G401 (cell line): ENCODE data around the gene PDE6B. TPM values are rescaled to one million over a fixed set of nuclear protein-coding genes. Genes with fewer than 3 reads are reported as not detected.

Source experiments
- DNase-seq: peaks from one replicate; pipeline ENCODE4 v3.0.0-alpha.2; 2015; ENCODE audit warnings: low spot score
- in situ Hi-C: cut with HindIII; loops from 2 replicates; pipeline ENCODE4 v1.10.0; 2016; ENCODE audit warnings: low sequenced_read_pairs, mixed read lengths
- total RNA-seq: library from RNA; depleted of rRNA; stranded (reverse); fragments of >200 nt; shearing (Covaris generic); gene quantifications from 2 replicates; pipeline ENCODE4 v1.2.3, GENCODE V29; 2014; rRNA removed

The PDE6B gene
- total RNA-seq, 1 experiment from 2014 or later, result 1.0 TPM

GRCh38 chr4:709348-709747 lies 84.0 kb downstream of the PDE6B start:
- no peak for DNase-seq
- in situ Hi-C loops, result no loop called here

DNA sequence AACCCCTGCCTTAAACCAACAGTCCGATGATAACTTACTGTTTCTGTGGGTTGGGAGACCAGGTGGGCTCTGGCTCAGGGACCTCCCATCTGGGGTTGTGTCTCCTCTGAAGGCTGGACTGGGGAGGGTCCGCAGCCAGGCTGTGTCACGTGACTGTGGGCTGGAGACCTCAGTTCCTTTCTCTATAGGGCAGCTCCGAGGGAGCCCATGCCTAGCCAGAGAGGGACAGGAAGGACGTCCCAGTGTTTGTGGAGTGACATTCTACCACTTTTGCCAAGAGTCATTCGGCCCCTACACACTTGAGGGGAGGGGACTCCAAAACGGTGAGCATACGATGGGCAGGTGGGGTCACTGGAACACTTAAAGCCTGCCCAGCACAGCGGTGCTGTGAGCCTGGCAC lies 84.7 kb downstream of the PDE6B start:
- in situ Hi-C loops, result no loop called here
- DNase-seq, result no peak

- in situ Hi-C loops, result no loop called here
- DNase-seq, result no peak
These were observed 85.5 kb downstream of the PDE6B start for GRCh38 chr4:710916-711315.

DNA sequence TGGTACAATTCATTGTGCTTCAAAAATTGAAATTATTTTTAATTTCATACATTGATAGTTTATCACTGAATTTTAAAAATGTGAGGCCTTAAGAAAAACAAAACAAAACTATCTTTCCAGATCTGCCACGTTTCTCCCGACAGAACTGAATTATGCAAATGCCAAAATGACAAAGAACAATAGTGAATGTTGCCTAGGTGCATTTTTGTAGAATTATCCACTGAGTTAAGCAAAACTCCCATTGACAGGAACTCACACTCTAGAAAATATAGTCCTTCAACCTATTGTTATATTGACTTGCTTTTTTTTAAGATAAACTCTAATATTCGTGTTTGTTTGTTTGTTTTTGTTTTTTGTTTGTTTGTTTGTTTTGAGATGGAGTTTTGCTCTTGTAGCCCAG lies 86.7 kb downstream of the PDE6B start:
- in situ Hi-C loops, result no loop called here
- no peak for DNase-seq

- no peak for DNase-seq
- in situ Hi-C loops, result no loop called here
These were observed 87.7 kb downstream of the PDE6B start for GRCh38 chr4:712916-713632.

DNA sequence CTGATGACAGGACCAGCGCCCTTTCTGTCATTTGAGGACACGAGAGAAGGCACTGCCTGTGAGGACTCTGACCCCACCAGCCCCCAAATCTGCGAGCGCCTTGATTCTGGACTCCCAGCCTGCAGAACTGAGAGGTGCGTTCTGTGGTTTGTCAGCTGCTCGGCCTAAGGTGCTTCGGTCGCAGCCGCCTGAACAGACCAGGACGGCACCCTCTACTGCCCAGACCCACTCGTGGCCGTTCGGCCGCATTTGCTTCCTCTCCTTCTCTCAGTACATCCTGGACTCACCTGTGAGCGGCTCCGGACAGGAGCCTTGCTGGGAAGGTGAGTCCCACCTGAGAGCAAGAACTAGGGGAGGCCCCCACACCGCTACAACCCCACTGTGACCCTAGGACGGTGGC lies 88.7 kb downstream of the PDE6B start:
- in situ Hi-C loops, result no loop called here
- no peak for DNase-seq

DNA sequence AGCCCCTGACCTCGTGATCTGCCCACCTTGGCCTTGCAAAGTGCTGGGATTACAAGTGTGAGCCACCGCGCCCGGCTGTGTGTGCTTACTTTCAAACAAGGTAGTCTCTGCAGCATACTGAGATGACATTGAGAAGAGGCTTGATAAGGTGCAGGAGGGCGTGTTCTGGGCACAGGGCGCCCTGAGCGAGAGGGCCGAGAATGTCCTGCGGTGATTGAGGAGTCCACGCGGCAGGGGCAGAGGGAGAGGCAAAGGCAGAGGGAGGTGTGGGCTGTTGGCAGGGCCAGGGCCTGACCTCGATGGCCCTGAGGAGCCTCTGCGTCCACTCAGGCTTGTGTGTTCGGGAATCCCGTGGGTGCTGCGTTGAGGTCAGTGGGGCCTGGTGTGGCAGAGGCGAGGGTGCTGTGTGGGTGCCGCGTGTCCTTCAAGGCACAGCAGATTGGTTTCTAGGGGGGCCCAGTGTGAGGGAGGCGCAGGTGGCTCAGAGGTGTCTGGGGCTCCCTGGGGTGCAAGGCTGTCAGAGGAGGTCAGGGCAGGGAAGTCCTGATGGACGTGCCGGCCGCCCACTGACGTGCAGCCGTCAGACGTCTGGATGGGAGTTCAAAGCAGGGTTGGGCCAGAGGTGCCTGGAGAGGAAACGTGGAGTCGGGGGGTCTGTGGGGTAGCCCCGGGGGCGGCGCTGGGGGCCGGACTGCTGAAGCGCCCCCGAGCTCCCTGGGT lies 92.4 kb downstream of the PDE6B start:
- in situ Hi-C loops, result no loop called here
- no peak for DNase-seq

DNA sequence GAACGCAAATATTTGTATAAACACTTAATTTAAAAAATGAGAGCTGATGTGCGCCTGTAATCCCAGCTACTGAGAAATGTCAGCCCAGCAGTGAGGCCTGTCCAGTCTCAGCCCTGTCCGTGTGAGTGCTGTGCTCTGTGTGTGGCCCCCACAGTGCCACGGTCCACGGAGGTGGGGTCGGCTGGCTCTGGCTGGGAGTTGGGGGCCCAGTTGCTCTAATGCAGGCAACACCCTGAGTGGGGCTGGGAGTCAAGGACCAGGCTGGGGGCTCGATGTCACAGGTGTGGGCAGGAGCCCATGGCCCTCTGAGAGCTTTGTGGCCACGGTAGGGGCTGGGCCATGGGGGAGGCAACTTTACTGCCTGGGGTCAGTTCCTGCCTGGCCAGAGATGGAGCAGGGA lies 93.1 kb downstream of the PDE6B start:
- in situ Hi-C loops, result no loop called here
- no peak for DNase-seq

Other genes with a start within 250 kb of the PDE6B start
- 14.1 and 14.9 TPM in 2 replicates for gene ZNF721, start 126.4 kb upstream of the PDE6B start, total RNA-seq
- 32.4 and 38.7 TPM in 2 replicates for gene PIGG, start 126.4 kb upstream of the PDE6B start, total RNA-seq
- 5.4 and 17.9 TPM in 2 replicates for gene TMEM271, start 49.3 kb upstream of the PDE6B start, total RNA-seq
- 245 and 376 TPM in 2 replicates for gene ATP5ME, start 48.7 kb downstream of the PDE6B start, total RNA-seq
- 4.5 and 7.4 TPM in 2 replicates for gene MYL5, start 49.0 kb downstream of the PDE6B start, total RNA-seq
- gene SLC49A3, start 63.6 kb downstream of the PDE6B start, total RNA-seq, result not detected in 2 replicates
- 27.1 and 34.1 TPM in 2 replicates for gene PCGF3, start 80.3 kb downstream of the PDE6B start, total RNA-seq
- gene CPLX1, start 200.6 kb downstream of the PDE6B start, total RNA-seq, result 1.8 and 4.7 TPM in 2 replicates